ENCODE data around the gene FXYD7. TPM values are rescaled to one million over a fixed set of nuclear protein-coding genes. Genes with fewer than 3 reads are reported as not detected.
"Not testable (repeated sequence)": the region's sequence is repeated elsewhere in the genome, so short reads cannot be mapped to it uniquely, and the experiment has no call there.

FXYD7 gene
- total RNA-seq, 4 donors from 2014 or later = 1.3 TPM; not detected in 3

GRCh38 chr19:35181387-35181786 lies 38.3 kb downstream of the FXYD7 start:
- no peak for DNase-seq (ENCODE audit: low spot score in 2 of 2)
- TF ChIP-seq POLR2A (IDR thresholded peaks at IDR 0.05) = no peak
- no peak for TF ChIP-seq CTCF (IDR thresholded peaks at IDR 0.05)
- intact Hi-C loops (cut with DNase I; ENCODE audit: low total_unique reads) = no loop called here
- WGBS, 2 donors = 82 to 97% methylated on average over 1 of the region's 1 CpG
- no peak overlapping the region for H3K4me3 ChIP-seq (ENCODE audit: low read depth, poor library complexity, severe bottlenecking)

- no peak for DNase-seq (ENCODE audit: low spot score in 2 of 2)
- intact Hi-C loops (cut with DNase I; ENCODE audit: low total_unique reads) = no loop called here
- no peak overlapping the region for H3K4me3 ChIP-seq (ENCODE audit: low read depth, poor library complexity, severe bottlenecking)
- TF ChIP-seq CTCF (IDR thresholded peaks at IDR 0.05) = no peak
- WGBS, 2 donors = 81 to 90% methylated on average over 1 of the region's 1 CpG
Measured at GRCh38 chr19:35184267-35184666, 41.2 kb downstream of the FXYD7 start.

GRCh38 chr19:35184884-35185283 lies 41.8 kb downstream of the FXYD7 start:
- no peak for TF ChIP-seq CTCF (IDR thresholded peaks at IDR 0.05)
- TF ChIP-seq POLR2A (IDR thresholded peaks at IDR 0.05) = no peak

GRCh38 chr19:35194012-35194984 lies 51.2 kb downstream of the FXYD7 start:
- no peak for TF ChIP-seq POLR2A (IDR thresholded peaks at IDR 0.05)
- TF ChIP-seq CTCF (IDR thresholded peaks at IDR 0.05) = no peak
- no peak for DNase-seq (ENCODE audit: low spot score in 2 of 2)
- H3K4me3 ChIP-seq (ENCODE audit: low read depth, poor library complexity, severe bottlenecking) = no peak overlapping the region
- WGBS, 2 donors = 75 to 77% methylated on average over 9 of the region's 9 CpGs
- intact Hi-C loops (cut with DNase I; ENCODE audit: low total_unique reads) = no loop called here

More at GRCh38 chr19:35184884-35185283, 41.8 kb downstream of the FXYD7 start:
- intact Hi-C loops (cut with DNase I; ENCODE audit: low total_unique reads) = no loop called here
- DNase-seq (ENCODE audit: low spot score in 2 of 2) = no peak
- no peak overlapping the region for H3K4me3 ChIP-seq (ENCODE audit: low read depth, poor library complexity, severe bottlenecking)
- 75 to 83% methylated on average over 2 of the region's 2 CpGs for WGBS, 2 donors

GRCh38 chr19:35195830-35196229 lies 52.8 kb downstream of the FXYD7 start:
- TF ChIP-seq CTCF (IDR thresholded peaks at IDR 0.05) = no peak
- no peak for TF ChIP-seq POLR2A (IDR thresholded peaks at IDR 0.05)
- no peak for DNase-seq (ENCODE audit: low spot score in 2 of 2)
- intact Hi-C loops (cut with DNase I; ENCODE audit: low total_unique reads) = no loop called here
- H3K4me3 ChIP-seq (ENCODE audit: low read depth, poor library complexity, severe bottlenecking) = no peak overlapping the region
- WGBS, 2 donors = 39 to 54% methylated on average over 2 of the region's 2 CpGs

GRCh38 chr19:35196861-35197260 lies 53.8 kb downstream of the FXYD7 start:
- DNase-seq (ENCODE audit: low spot score in 2 of 2); intact Hi-C loops (cut with DNase I; ENCODE audit: low total_unique reads); H3K4me3 ChIP-seq (ENCODE audit: low read depth, poor library complexity, severe bottlenecking): not testable (repeated sequence)
- 74 to 77% methylated on average over 6 of the region's 6 CpGs for WGBS, 2 donors

Data from lower leg skin (tissue), 4 donors.